ENCODE data around the gene TBC1D5. TPM values are rescaled to one million over a fixed set of nuclear protein-coding genes. Genes with fewer than 3 reads are reported as not detected.

Gene TBC1D5
- total and polyA plus RNA-seq, 2 of the 8 experiments (the other 6 are each of a cell fraction or from before 2014, with no cell fraction given): 11.0 to 22.9 TPM

GRCh38 chr3:17232442-17232841 is 510.0 kb downstream of the TBC1D5 start (continued):
- no peak for TF ChIP-seq CHD7 (IDR thresholded peaks at IDR 0.05; ENCODE audit: insufficient replicate concordance, low read length)
- TF ChIP-seq TCF12 (IDR thresholded peaks at IDR 0.05; ENCODE audit: low read depth, low read length): no peak
- no peak for TF ChIP-seq CBX5 (IDR thresholded peaks at IDR 0.05; ENCODE audit: low read depth, low read length)
- TF ChIP-seq RBBP5 (IDR thresholded peaks at IDR 0.05; ENCODE audit: borderline replicate concordance, low read depth, low read length): no peak
- TF ChIP-seq SRF (IDR thresholded peaks at IDR 0.05; ENCODE audit: low read depth, low read length): no peak
- TF ChIP-seq, protein P1, sequence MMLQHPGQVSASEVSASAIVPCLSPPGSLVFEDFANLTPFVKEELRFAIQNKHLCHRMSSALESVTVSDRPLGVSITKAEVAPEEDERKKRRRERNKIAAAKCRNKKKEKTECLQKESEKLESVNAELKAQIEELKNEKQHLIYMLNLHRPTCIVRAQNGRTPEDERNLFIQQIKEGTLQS (IDR thresholded peaks at IDR 0.05; ENCODE audit: insufficient read depth, low read depth, low read length): no peak
- no peak for TF ChIP-seq HDAC6 (IDR thresholded peaks at IDR 0.05; ENCODE audit: low read depth, low read length)
- TF ChIP-seq NANOG (IDR thresholded peaks at IDR 0.05; ENCODE audit: insufficient read depth, low read depth, low read length, poor library complexity, severe bottlenecking): no peak
